ENCODE results near the gene GRAMD1B. TPM values are rescaled to one million over a fixed set of nuclear protein-coding genes. Genes with fewer than 3 reads are reported as not detected.
A peak's percentile ranks its signal among the peaks of the same experiment; 100 is the strongest.
"Not testable (repeated sequence)": the region's sequence is repeated elsewhere in the genome, so short reads cannot be mapped to it uniquely, and the experiment has no call there.

The GRAMD1B gene
- total RNA-seq, 3 donors from 2014 or later: 3.2 to 4.4 (median 4.1) TPM

DNA sequence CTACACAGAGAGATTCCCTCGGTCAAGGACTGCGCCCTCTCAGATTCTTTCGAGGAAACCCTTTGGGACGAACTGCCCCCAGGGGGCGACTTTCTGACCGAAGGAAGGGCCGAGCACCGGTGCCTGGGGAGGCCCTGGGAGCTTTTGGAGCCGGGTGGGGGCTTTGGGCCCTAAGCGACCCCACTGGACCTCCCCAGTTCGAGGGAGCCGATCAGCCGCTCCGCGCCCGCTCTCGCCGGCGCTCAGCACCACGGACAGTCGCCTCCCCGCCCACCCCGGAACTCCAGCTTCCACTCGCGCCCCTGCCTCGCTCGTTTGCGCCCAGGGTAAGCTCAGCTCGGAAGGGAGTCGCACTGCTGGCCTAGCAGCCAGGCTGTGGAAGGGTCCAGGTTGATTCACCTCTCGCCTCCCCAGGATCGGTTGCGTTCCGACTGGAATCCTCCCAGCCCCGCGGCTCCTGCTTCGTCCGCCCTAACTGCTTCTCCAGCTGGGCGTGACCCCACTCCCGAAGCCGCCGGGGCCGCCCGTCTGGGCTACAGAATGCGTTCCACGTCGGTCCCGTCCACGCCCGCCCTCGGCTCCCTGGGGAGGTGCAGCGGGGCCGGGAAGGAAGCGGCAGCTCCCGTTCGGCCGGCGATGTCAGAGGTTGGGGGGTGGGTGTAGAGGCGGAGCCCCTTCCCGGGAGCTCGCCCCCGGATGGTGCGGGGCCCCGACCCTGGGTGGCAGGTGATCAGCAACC, 223.9 kb downstream of the GRAMD1B start:
- ATAC-seq: peak; percentile 76

DNA sequence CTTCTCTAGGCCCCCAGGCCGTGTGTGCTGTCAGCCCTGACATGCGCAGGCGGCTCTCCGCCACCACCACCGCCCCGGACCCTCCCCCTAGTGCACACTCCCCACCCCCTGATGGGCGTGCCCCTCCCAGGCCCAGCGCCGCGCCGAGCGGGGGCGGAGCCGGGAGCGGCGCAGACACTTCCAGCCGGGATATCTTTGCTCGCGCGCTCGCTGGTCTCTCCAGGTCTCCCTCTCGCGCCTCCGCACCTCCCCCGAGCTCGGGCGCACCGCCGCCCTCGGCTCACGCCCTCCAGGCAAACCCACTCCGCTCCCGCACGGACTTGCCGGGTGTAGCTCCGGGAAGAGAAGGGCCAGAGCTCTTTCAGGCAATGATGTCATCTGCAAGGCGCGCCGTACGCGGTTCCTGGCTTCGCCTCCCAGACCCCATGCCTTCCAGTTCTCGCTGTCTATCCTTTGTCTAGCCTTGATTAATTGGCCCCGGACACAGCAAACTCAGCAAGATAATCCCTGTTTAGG, 224.6 kb downstream of the GRAMD1B start, which contains the start of gene SCN3B:
Gene SCN3B (minus strand): TSS at position 59 of the 516 bp plus-strand sequence. CDS start 823 bp downstream, outside the sequence.
- Histone ChIP-seq H3K4me1 (ENCODE audit: low read depth) (peaks cover 2% of the 10 kb centered on the region), H3K36me3 (ENCODE audit: low read depth) (no peaks in the 10 kb centered on the region), H3K9me3 (no peaks in the 10 kb centered on the region), H3K4me3 (no peak within 1 kb of the TSS)
- intact Hi-C loops (cut with DNase I, micrococcal nuclease): no loop called here
- TF ChIP-seq, protein P1, sequence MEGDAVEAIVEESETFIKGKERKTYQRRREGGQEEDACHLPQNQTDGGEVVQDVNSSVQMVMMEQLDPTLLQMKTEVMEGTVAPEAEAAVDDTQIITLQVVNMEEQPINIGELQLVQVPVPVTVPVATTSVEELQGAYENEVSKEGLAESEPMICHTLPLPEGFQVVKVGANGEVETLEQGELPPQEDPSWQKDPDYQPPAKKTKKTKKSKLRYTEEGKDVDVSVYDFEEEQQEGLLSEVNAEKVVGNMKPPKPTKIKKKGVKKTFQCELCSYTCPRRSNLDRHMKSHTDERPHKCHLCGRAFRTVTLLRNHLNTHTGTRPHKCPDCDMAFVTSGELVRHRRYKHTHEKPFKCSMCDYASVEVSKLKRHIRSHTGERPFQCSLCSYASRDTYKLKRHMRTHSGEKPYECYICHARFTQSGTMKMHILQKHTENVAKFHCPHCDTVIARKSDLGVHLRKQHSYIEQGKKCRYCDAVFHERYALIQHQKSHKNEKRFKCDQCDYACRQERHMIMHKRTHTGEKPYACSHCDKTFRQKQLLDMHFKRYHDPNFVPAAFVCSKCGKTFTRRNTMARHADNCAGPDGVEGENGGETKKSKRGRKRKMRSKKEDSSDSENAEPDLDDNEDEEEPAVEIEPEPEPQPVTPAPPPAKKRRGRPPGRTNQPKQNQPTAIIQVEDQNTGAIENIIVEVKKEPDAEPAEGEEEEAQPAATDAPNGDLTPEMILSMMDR (IDR thresholded peaks at IDR 0.05): no peak
- peak; percentile 96 for ATAC-seq
- peak; percentile 62 to 79 (median 69) for DNase-seq

More for the DNA sequence above, 223.9 kb downstream of the GRAMD1B start:
- intact Hi-C loops (cut with DNase I, micrococcal nuclease): no loop called here
- H3K4me3 ChIP-seq: no peak overlapping the region
- peak; percentile 38 to 58 (median 47) for DNase-seq
- peaks cover 2% of the 10 kb centered on the region for H3K4me1 ChIP-seq (ENCODE audit: low read depth)
- H3K36me3 ChIP-seq (ENCODE audit: low read depth): no peaks in the 10 kb centered on the region
- TF ChIP-seq, protein P1 (IDR thresholded peaks at IDR 0.05): no peak
- no peaks in the 10 kb centered on the region for H3K9me3 ChIP-seq

DNA sequence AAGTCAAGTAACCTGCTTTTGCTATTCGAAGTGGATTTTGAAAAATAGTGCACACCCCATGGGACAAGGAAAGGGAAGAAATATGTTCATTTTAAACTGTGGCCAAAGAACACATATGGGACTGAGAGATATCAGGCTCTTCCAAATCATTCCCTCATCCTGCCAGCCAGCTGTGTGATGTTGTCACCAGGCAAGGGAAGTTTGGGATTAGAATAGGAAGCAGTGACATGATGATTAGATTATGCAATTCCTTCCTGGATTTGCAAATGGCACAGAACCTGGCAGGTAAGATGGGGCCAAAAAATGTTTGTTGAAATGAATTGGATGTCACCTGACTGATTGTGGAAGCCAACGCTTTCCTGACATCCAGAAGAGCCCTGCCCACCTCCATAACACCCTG, 229.2 kb downstream of the GRAMD1B start:
- Histone ChIP-seq H3K4me3 (no peak overlapping the region), H3K9me3 (no peaks in the 10 kb centered on the region), H3K4me1 (ENCODE audit: low read depth) (peaks cover 2% of the 10 kb centered on the region), H3K36me3 (ENCODE audit: low read depth) (no peaks in the 10 kb centered on the region)
- ATAC-seq: no peak
- DNase-seq: no peak
- intact Hi-C loops (cut with DNase I, micrococcal nuclease): no loop called here
- TF ChIP-seq, protein P1 (IDR thresholded peaks at IDR 0.05): no peak

DNA sequence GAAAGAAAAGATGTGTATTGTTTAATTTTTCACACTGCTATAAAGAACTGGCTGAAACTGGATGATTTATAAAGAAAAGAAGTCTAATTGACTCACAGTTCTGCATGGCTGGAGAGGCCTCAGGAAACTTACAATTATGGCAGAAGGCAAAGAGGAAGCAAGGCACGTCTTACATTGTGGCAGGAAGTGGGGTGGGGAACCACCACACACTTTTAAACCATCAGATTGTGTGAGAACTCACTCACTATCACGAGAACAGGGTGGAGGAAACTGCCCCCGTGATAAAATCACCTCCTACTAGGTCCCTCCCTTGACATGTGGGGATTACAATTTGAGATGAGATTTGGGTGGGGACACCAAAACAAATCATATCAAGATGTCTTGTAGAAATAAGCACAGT, 229.9 kb downstream of the GRAMD1B start:
- H3K4me1 ChIP-seq (ENCODE audit: low read depth); H3K9me3 ChIP-seq; ATAC-seq; H3K36me3 ChIP-seq (ENCODE audit: low read depth); intact Hi-C loops (cut with DNase I, micrococcal nuclease); DNase-seq; H3K4me3 ChIP-seq: not testable (repeated sequence)

DNA sequence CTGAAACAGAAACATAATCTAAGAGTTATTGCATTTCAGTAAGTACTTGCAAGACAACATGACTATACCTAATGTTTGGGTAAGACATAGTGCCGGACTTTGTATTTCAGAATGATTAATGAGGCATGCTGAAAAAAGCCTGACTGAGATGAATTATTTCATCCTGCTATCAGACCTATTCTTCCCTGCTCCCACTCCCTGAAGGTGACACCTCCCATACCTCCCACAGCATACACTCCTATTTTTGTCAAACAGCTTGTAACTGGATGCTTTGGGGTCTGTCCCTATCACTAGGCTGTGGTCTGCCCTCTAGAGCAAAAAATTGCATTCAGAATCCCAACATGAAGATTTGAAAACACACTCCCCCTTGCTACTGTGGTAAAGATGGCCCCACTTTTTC, 235.2 kb downstream of the GRAMD1B start:
- ATAC-seq (no peak), DNase-seq (no peak)
- Histone ChIP-seq H3K36me3 (ENCODE audit: low read depth) (no peaks in the 10 kb centered on the region), H3K4me1 (ENCODE audit: low read depth) (no peaks in the 10 kb centered on the region), H3K9me3 (no peaks in the 10 kb centered on the region), H3K4me3 (no peak overlapping the region)
- TF ChIP-seq, protein P1 (IDR thresholded peaks at IDR 0.05): no peak
- intact Hi-C loops (cut with DNase I, micrococcal nuclease): no loop called here

DNA sequence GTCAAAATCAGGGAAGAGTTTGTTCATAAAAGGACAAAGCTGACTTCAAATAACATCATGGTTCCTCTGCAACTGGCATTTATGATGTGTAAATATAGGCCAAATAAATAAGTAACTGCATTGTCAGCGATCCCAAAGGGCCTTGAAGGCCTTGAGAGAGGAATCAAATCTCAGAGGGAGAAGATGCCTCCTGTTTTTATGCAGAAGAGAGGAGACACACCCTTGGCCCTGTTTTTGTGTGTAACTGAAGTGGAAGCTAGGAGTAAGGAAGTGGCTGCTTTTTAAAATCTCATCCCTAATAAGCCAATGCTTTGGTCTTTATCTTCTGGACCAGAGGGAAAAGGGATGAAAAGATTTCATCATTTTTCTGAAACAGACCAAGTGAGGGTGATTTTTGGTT, 240.0 kb downstream of the GRAMD1B start:
- intact Hi-C loops (cut with DNase I, micrococcal nuclease): no loop called here
- ATAC-seq: no peak
- no peak overlapping the region for H3K4me3 ChIP-seq
- H3K4me1 ChIP-seq (ENCODE audit: low read depth): no peaks in the 10 kb centered on the region
- H3K9me3 ChIP-seq: no peaks in the 10 kb centered on the region
- TF ChIP-seq, protein P1 (IDR thresholded peaks at IDR 0.05): no peak
- no peak for DNase-seq
- H3K36me3 ChIP-seq (ENCODE audit: low read depth): no peaks in the 10 kb centered on the region

Measured in mucosa of descending colon (tissue), 3 donors.